ENCODE results near the gene SDHD.

The SDHD gene

DNA sequence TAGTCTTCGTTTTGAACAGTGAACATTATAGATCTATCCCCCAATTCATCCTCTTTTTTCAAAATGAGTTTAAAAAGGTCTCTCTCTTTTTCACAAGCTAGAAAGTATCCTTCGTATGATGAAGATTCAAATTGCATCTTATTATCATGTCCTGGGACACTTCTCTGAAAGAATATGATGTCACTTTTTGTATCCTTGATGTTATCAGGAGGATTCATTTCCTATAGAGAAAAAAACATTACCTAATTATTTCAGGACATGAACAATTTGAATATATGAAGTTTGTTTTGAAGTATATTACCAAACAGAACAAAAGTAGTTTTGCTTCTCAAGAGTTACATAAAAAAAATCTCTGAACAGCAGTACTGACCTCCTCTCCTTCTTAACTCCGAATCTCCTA, 56.9 kb downstream of the SDHD start:
- no peak overlapping the region for H3K4me3 ChIP-seq (ENCODE audit: low read length)
- TF ChIP-seq, protein P1, sequence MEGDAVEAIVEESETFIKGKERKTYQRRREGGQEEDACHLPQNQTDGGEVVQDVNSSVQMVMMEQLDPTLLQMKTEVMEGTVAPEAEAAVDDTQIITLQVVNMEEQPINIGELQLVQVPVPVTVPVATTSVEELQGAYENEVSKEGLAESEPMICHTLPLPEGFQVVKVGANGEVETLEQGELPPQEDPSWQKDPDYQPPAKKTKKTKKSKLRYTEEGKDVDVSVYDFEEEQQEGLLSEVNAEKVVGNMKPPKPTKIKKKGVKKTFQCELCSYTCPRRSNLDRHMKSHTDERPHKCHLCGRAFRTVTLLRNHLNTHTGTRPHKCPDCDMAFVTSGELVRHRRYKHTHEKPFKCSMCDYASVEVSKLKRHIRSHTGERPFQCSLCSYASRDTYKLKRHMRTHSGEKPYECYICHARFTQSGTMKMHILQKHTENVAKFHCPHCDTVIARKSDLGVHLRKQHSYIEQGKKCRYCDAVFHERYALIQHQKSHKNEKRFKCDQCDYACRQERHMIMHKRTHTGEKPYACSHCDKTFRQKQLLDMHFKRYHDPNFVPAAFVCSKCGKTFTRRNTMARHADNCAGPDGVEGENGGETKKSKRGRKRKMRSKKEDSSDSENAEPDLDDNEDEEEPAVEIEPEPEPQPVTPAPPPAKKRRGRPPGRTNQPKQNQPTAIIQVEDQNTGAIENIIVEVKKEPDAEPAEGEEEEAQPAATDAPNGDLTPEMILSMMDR (IDR thresholded peaks at IDR 0.05; ENCODE audit: insufficient read depth, low read depth, low read length, missing control alignments): no peak
- no peak for DNase-seq (ENCODE audit: low read depth)

Data from epithelial cell of esophagus (primary cell).